H1 (cell line): ENCODE results near the gene CDK5R2. TPM values are rescaled to one million over a fixed set of nuclear protein-coding genes. Genes with fewer than 3 reads are reported as not detected.

Source experiments
- BCL11A ChIP-seq, 2 experiments: IDR thresholded peaks; one replicate each; pipeline ENCODE4 v1.6.1; 2011; ENCODE audit warnings: low read depth in 2 of 2, low read length in 2 of 2, mild to moderate bottlenecking in 2 of 2
- BRCA1 ChIP-seq: IDR thresholded peaks from 2 replicates; pipeline ENCODE4 v1.6.1; 2012; ENCODE audit warnings: low read depth, low read length, improper control_type of control experiment
- EGR1 ChIP-seq: IDR thresholded peaks from 2 replicates; pipeline ENCODE4 v1.6.1; 2011; ENCODE audit warnings: low read depth, low read length, borderline replicate concordance
- FOSL1 ChIP-seq: IDR thresholded peaks from 2 replicates; pipeline ENCODE4 v1.6.1; 2011; ENCODE audit warnings: mild to moderate bottlenecking, low read depth, low read length, moderate library complexity; ENCODE audit not compliant: insufficient read depth
- GTF2F1 ChIP-seq: IDR thresholded peaks from 2 replicates; pipeline ENCODE4 v1.6.1; 2012; ENCODE audit warnings: low read depth, low read length, improper control_type of control experiment, borderline replicate concordance
- NRF1 ChIP-seq: IDR thresholded peaks from 2 replicates; pipeline ENCODE4 v1.6.1; 2011; ENCODE audit warnings: mild to moderate bottlenecking, low read depth, low read length, improper control_type of control experiment
- PHF8 ChIP-seq: fragments of 200-600 bp; sonication (generic); conservative IDR thresholded peaks from 2 replicates; pipeline ENCODE4 v1.7.1; 2012; ENCODE audit warnings: low read depth, mild to moderate bottlenecking, inconsistent platforms, low read length, moderate library complexity
- POU5F1 ChIP-seq: IDR thresholded peaks from 2 replicates; pipeline ENCODE4 v1.6.1; 2011; ENCODE audit warnings: low read depth, mild to moderate bottlenecking, low read length, moderate library complexity
- USF2 ChIP-seq: IDR thresholded peaks from 2 replicates; pipeline ENCODE4 v1.6.1; 2011; ENCODE audit warnings: low read length, improper control_type of control experiment
- YY1 ChIP-seq: IDR thresholded peaks from 2 replicates; pipeline ENCODE4 v1.6.1; 2011; ENCODE audit warnings: low read depth, mild to moderate bottlenecking, low read length
- polyA plus RNA-seq, 7 experiments: library from polyadenylated mRNA; depleted of rRNA in 3 of 7; stranded (reverse) in 5 of 7; unstranded in 2 of 7; fragments of >200 nt in 5 of 7; fragments of 200-250 nt in 2 of 7; gene quantifications; 1 replicate in 5 of 7; 2 replicates in 1 of 7; 4 replicates in 1 of 7; pipeline versions ENCODE4 v1.2.1 to v1.2.3, GENCODE V29; 2011 to 2013; ENCODE audit warnings: missing spikeins in 2 of 7, mixed read lengths in 2 of 7
- total RNA-seq: library from RNA; stranded (reverse); fragmentation: NEBNext Ultra II Directional; extraction: Animal tissue kit (Norgen Biotek cat#: 25700); gene quantifications from 2 replicates; pipeline ENCODE4 v1.2.1, GENCODE V29; 2021
- TF ChIP-seq, protein P1 (sequence below): fragments of 300-600 bp; sonication (generic); IDR thresholded peaks from 2 replicates; pipeline ENCODE4 v1.7.1; 2012; ENCODE audit warnings: low read length, moderate library complexity, mild to moderate bottlenecking, inconsistent platforms; ENCODE audit not compliant: insufficient replicate concordance

Gene CDK5R2
- total and polyA plus RNA-seq, 2 of the 8 experiments (the other 6 are each of a cell fraction or from before 2014, with no cell fraction given): 0.14 TPM; not detected in 1

DNA sequence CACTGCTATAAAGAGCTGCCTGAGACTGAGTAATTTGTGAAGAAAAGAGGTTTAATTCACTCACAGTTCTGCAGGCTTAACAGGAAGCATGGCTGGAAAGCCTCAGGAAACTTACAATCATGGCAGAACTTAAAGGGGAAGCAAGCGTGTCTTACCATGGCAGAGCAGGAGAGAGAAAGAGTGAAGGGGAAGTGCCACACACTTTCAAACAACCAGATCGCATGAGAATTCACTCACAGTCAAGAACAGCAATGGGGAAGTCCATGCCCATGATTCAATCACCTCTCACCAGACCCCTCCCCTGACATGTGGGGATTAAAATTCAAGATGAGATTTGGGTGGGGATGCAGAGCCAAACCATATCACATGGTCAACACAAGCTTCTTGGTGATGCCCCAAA, 34.7 kb upstream of the CDK5R2 start (continued):
- TF ChIP-seq, protein P1, sequence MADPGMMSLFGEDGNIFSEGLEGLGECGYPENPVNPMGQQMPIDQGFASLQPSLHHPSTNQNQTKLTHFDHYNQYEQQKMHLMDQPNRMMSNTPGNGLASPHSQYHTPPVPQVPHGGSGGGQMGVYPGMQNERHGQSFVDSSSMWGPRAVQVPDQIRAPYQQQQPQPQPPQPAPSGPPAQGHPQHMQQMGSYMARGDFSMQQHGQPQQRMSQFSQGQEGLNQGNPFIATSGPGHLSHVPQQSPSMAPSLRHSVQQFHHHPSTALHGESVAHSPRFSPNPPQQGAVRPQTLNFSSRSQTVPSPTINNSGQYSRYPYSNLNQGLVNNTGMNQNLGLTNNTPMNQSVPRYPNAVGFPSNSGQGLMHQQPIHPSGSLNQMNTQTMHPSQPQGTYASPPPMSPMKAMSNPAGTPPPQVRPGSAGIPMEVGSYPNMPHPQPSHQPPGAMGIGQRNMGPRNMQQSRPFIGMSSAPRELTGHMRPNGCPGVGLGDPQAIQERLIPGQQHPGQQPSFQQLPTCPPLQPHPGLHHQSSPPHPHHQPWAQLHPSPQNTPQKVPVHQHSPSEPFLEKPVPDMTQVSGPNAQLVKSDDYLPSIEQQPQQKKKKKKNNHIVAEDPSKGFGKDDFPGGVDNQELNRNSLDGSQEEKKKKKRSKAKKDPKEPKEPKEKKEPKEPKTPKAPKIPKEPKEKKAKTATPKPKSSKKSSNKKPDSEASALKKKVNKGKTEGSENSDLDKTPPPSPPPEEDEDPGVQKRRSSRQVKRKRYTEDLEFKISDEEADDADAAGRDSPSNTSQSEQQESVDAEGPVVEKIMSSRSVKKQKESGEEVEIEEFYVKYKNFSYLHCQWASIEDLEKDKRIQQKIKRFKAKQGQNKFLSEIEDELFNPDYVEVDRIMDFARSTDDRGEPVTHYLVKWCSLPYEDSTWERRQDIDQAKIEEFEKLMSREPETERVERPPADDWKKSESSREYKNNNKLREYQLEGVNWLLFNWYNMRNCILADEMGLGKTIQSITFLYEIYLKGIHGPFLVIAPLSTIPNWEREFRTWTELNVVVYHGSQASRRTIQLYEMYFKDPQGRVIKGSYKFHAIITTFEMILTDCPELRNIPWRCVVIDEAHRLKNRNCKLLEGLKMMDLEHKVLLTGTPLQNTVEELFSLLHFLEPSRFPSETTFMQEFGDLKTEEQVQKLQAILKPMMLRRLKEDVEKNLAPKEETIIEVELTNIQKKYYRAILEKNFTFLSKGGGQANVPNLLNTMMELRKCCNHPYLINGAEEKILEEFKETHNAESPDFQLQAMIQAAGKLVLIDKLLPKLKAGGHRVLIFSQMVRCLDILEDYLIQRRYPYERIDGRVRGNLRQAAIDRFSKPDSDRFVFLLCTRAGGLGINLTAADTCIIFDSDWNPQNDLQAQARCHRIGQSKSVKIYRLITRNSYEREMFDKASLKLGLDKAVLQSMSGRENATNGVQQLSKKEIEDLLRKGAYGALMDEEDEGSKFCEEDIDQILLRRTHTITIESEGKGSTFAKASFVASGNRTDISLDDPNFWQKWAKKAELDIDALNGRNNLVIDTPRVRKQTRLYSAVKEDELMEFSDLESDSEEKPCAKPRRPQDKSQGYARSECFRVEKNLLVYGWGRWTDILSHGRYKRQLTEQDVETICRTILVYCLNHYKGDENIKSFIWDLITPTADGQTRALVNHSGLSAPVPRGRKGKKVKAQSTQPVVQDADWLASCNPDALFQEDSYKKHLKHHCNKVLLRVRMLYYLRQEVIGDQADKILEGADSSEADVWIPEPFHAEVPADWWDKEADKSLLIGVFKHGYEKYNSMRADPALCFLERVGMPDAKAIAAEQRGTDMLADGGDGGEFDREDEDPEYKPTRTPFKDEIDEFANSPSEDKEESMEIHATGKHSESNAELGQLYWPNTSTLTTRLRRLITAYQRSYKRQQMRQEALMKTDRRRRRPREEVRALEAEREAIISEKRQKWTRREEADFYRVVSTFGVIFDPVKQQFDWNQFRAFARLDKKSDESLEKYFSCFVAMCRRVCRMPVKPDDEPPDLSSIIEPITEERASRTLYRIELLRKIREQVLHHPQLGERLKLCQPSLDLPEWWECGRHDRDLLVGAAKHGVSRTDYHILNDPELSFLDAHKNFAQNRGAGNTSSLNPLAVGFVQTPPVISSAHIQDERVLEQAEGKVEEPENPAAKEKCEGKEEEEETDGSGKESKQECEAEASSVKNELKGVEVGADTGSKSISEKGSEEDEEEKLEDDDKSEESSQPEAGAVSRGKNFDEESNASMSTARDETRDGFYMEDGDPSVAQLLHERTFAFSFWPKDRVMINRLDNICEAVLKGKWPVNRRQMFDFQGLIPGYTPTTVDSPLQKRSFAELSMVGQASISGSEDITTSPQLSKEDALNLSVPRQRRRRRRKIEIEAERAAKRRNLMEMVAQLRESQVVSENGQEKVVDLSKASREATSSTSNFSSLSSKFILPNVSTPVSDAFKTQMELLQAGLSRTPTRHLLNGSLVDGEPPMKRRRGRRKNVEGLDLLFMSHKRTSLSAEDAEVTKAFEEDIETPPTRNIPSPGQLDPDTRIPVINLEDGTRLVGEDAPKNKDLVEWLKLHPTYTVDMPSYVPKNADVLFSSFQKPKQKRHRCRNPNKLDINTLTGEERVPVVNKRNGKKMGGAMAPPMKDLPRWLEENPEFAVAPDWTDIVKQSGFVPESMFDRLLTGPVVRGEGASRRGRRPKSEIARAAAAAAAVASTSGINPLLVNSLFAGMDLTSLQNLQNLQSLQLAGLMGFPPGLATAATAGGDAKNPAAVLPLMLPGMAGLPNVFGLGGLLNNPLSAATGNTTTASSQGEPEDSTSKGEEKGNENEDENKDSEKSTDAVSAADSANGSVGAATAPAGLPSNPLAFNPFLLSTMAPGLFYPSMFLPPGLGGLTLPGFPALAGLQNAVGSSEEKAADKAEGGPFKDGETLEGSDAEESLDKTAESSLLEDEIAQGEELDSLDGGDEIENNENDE: no peak
- TF ChIP-seq YY1 (no peak), GTF2F1 (no peak), PHF8 (no peak), FOSL1 (no peak), BCL11A (IDR thresholded peaks at IDR 0.05; ENCODE audit: low read depth in 2 of 2, low read length in 2 of 2) (no peak), BRCA1 (no peak), NRF1 (no peak), EGR1 (no peak), POU5F1 (no peak), USF2 (no peak)
